ENCODE results near the gene HCST. TPM values are rescaled to one million over a fixed set of nuclear protein-coding genes. Genes with fewer than 3 reads are reported as not detected.
A peak's percentile ranks its signal among the peaks of the same experiment; 100 is the strongest.

The HCST gene
- total and polyA plus RNA-seq, 2 of the 13 experiments (the other 11 are each of a cell fraction or from before 2014, with no cell fraction given) = 0.24 to 1.2 TPM

DNA sequence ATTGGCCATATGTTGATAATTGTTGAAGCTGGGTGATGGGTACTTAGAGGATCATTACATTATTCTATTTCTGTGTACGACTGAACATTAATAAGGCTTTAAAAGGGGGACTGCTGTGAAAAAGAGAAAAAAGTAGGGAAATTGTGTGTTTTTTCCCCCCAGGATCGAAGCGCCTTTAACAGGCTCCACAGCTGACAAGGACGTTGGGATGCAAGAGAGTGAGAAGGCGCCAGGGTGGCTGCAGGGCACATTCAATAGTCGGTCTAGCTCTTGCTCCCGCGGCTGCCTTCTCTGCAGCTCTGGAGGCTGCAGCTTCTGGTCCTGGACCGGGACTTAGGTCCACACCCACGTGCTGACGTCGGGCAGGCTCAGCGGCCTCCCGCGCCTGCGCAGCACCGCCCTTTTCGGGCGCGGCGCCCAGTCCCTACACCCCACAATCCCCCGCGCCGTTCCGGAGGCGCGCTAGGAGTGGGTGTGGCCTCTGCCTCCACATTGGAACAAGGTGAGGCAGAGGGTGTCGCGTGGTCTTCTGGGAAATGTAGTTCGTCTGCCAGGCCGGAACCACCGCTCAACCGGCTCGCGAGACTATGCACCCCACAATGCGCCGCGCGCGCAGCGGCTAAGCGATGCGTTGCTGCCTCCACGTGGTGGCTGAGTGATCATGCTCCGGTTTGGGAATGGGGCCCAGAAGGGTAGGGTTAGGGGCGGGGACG lies 29.0 kb downstream of the HCST start (continued):
- TF ChIP-seq, protein P1, sequence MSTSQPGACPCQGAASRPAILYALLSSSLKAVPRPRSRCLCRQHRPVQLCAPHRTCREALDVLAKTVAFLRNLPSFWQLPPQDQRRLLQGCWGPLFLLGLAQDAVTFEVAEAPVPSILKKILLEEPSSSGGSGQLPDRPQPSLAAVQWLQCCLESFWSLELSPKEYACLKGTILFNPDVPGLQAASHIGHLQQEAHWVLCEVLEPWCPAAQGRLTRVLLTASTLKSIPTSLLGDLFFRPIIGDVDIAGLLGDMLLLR (CRISPR knock-in tag; IDR thresholded peaks at IDR 0.05) = peak; percentile 45; the same call in 1 of the 2 replicates
- TF ChIP-seq, protein P2, sequence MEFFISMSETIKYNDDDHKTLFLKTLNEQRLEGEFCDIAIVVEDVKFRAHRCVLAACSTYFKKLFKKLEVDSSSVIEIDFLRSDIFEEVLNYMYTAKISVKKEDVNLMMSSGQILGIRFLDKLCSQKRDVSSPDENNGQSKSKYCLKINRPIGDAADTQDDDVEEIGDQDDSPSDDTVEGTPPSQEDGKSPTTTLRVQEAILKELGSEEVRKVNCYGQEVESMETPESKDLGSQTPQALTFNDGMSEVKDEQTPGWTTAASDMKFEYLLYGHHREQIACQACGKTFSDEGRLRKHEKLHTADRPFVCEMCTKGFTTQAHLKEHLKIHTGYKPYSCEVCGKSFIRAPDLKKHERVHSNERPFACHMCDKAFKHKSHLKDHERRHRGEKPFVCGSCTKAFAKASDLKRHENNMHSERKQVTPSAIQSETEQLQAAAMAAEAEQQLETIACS (CRISPR knock-in tag; IDR thresholded peaks at IDR 0.05) = peak; percentile 88
- TF ChIP-seq ZNF430 (CRISPR knock-in tag; IDR thresholded peaks at IDR 0.05) (peak; percentile 47; the same call in 1 of the 2 replicates), ZNF3 (CRISPR knock-in tag; IDR thresholded peaks at IDR 0.05) (no peak), ZBTB21 (CRISPR knock-in tag; IDR thresholded peaks at IDR 0.05) (no peak), PTBP1 (IDR thresholded peaks at IDR 0.05; ENCODE audit: low read depth, low read length, poor library complexity, severe bottlenecking) (no peak), PRMT3 (CRISPR knock-in tag; IDR thresholded peaks at IDR 0.05; ENCODE audit: borderline replicate concordance, low read depth) (no peak), SMC3 (IDR thresholded peaks at IDR 0.05; ENCODE audit: low read length) (peak; percentile 77), KDM2A (CRISPR knock-in tag; IDR thresholded peaks at IDR 0.05; ENCODE audit: borderline replicate concordance, low read depth) (peak; percentile 95), IKZF1 (IDR thresholded peaks at IDR 0.05) (no peak), SYNCRIP (IDR thresholded peaks at IDR 0.05; ENCODE audit: insufficient read depth, low read depth, low read length) (no peak), RBAK (CRISPR knock-in tag; IDR thresholded peaks at IDR 0.05) (no peak), ISL2 (CRISPR knock-in tag; IDR thresholded peaks at IDR 0.05) (0 out of 2 replicates have a peak, but pooled peaks have one; percentile 38), ZNF121 (CRISPR knock-in tag; IDR thresholded peaks at IDR 0.05) (no peak), ZNF432 (CRISPR knock-in tag; IDR thresholded peaks at IDR 0.05; ENCODE audit: borderline replicate concordance) (no peak), PAX8 (CRISPR knock-in tag; IDR thresholded peaks at IDR 0.05; ENCODE audit: borderline replicate concordance) (no peak), TSC22D2 (CRISPR knock-in tag; IDR thresholded peaks at IDR 0.05; ENCODE audit: borderline replicate concordance) (no peak), ATRX (CRISPR knock-in tag; IDR thresholded peaks at IDR 0.05; ENCODE audit: borderline replicate concordance) (no peak), GABPA (IDR thresholded peaks at IDR 0.05; ENCODE audit: low read depth, low read length) (peak; percentile 56; the same call in 1 of the 2 replicates), GABPA (CRISPR knock-in tag; IDR thresholded peaks at IDR 0.05; ENCODE audit: low read depth) (peak; percentile 92)
- TF ChIP-seq, protein P3, sequence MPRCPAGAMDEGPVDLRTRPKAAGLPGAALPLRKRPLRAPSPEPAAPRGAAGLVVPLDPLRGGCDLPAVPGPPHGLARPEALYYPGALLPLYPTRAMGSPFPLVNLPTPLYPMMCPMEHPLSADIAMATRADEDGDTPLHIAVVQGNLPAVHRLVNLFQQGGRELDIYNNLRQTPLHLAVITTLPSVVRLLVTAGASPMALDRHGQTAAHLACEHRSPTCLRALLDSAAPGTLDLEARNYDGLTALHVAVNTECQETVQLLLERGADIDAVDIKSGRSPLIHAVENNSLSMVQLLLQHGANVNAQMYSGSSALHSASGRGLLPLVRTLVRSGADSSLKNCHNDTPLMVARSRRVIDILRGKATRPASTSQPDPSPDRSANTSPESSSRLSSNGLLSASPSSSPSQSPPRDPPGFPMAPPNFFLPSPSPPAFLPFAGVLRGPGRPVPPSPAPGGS (CRISPR knock-in tag; IDR thresholded peaks at IDR 0.05) = no peak; the same call in 1 of the 2 replicates
- TF ChIP-seq, protein P4, sequence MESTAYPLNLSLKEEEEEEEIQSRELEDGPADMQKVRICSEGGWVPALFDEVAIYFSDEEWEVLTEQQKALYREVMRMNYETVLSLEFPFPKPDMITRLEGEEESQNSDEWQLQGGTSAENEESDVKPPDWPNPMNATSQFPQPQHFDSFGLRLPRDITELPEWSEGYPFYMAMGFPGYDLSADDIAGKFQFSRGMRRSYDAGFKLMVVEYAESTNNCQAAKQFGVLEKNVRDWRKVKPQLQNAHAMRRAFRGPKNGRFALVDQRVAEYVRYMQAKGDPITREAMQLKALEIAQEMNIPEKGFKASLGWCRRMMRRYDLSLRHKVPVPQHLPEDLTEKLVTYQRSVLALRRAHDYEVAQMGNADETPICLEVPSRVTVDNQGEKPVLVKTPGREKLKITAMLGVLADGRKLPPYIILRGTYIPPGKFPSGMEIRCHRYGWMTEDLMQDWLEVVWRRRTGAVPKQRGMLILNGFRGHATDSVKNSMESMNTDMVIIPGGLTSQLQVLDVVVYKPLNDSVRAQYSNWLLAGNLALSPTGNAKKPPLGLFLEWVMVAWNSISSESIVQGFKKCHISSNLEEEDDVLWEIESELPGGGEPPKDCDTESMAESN (CRISPR knock-in tag; conservative IDR thresholded peaks at IDR 0.05) = peak; percentile 77
- TF ChIP-seq, protein P5, sequence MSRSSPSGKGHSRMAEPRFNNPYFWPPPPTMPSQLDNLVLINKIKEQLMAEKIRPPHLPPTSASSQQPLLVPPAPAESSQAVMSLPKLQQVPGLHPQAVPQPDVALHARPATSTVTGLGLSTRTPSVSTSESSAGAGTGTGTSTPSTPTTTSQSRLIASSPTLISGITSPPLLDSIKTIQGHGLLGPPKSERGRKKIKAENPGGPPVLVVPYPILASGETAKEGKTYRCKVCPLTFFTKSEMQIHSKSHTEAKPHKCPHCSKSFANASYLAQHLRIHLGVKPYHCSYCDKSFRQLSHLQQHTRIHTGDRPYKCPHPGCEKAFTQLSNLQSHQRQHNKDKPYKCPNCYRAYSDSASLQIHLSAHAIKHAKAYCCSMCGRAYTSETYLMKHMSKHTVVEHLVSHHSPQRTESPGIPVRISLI (CRISPR knock-in tag; IDR thresholded peaks at IDR 0.05; ENCODE audit: borderline replicate concordance) = no peak
- TF ChIP-seq, protein P6, sequence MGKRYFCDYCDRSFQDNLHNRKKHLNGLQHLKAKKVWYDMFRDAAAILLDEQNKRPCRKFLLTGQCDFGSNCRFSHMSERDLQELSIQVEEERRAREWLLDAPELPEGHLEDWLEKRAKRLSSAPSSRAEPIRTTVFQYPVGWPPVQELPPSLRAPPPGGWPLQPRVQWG (CRISPR knock-in tag; IDR thresholded peaks at IDR 0.05; ENCODE audit: borderline replicate concordance, low read depth) = no peak
